HG03460 (cell line): Measurements from ENCODE around the gene TRIM26.

Experiments
- ATAC-seq: cut with Tn5 transposase; IDR thresholded peaks from one replicate; pipeline ENCODE4 v1.9.1; 2021; ENCODE audit not compliant: unreplicated experiment

TRIM26 gene

DNA sequence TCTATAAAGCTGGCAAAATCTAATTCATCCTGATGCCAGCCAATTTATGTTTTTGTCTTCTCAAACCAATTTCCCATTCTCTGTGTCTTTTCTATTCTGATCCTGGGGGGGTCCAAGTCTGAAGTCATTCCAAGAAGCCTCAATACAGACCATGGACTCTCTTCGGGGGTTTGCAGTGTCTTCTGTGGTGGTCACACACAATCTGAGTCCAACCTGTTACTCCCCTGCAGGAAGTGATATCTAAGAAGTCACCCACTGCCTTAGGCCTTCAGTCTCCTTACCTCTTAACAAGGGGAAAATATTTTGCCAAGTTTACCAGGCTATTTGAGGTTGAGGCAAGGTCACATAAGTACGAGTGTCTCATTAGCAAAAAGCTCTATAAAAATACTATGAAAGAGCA lies 1.9 kb downstream of the TRIM26 start:
- no peak for ATAC-seq

DNA sequence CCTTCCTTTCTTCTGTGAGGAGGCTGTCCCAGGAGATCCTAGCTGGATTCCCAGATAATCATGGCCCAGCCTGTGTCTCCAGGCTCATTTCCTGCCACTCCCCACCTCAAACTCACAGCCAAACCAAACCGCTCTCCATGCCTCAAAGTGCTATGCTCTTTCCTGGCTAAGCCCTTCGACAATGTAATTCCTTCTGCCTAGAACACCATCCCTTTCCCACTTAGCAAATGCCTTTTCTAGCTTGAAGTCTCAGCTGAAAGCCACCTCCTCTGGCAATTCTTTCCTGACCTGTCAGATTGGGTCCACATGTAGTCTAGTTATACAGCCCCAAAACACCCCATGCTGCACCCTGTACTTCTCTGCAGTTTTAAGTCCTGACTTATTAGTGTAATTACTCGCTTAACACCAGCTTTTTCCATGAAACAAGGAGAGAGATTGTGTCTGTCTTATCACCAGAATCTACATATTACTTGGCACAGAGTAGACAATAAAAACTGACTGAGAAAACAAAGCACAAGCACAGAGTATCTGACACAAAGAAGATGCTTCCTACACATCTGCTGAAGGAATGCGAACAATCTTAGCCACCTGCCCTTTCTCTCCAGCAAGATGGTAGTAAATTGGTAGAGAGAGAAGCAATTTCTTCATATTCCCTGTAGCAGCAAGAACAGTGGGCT lies 5.4 kb downstream of the TRIM26 start:
- ATAC-seq, result no peak

DNA sequence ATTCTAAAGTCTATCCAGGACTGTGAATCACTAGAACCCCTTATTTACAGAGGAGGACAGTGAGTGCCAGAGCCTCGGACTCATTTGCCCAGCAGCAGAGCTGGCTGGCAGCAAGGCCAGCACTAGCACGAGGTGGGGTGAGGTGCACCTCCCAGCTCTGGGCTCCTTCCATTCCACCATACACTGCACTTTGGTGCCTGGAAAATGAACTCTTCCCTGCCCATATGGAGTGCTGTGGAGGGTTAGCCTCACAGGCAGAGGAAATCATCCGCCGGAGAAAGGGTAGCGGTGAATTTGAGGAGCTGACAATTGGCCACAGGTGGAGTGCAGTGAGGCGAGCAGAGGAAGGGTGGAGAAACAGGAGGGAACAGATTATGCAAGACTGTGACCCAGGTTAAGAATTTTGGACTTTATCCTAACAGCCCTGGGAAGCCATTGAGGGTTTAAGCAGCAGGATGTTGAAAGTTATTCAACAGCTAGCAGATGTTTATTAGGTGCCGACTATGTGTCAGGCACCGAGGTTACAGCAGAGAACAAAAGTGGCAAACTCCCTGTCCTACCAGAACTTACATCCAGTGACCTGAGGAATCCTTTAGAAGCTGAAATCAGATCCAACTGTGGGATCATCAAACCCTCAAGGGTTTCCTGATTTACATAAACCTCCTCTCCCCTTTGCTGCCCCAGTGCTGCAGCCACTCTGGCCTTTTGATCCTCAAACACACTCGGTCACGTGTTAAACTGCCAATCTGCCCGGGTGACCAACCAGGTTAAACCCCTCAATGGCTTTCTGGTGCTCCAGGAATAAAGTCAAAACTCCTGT lies 6.2 kb downstream of the TRIM26 start:
- no peak for ATAC-seq

DNA sequence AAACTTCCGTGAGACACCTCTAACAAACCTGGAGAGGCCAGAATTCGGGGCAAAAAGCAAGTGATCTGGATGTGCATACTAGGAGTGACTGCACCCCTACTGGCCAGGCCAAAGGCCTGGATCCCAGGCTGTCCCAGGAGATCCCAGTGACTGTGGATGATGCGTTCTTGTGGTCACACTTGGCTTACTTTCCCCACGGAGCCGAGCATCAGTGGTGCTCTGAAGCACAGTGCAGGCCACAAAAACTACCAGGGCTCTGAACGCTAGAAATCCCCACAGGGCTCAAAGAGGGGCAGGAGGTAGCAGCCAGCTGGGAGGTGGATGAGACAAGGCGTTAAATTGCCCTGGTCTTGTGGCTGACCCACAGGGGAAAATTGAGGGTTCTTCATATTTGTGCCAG lies 7.1 kb downstream of the TRIM26 start:
- no peak for ATAC-seq

DNA sequence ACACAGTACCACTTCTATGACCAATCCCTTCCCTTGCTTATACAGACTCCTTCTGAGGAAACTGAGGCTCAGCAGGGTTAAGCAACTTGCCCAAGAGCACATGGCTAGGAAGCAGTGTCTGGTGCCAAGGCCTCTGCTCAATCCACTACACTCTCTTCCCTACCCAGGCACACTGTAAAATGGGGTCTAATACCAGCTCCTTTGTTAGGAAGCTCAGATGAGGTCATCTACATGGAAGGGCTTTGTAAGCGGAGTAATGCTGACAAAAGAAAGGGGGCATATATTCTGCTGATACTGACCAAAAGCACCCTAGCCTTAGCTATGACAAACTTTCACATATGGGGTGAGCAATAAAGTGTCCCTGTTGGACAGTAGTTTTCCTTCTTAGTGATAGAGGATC lies 9.1 kb downstream of the TRIM26 start:
- no peak for ATAC-seq

DNA sequence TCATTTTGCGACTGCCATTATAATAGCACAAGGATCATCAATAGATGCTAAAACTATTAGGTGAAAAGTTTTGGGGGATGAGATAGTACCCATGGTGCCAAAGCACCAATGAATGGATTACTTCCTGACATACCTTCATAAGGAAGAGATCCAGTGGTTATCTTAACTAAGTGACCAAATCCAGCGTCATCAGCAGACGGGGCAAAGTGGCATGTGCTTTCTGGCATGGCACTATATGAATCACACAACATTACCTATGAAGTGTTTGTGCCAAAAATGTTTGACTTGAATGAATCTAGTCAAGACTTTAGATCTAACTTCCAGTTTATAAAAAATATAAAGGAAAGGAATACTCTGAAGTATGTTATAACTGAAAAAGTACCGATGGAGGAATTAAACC lies 10.8 kb downstream of the TRIM26 start:
- no peak for ATAC-seq

DNA sequence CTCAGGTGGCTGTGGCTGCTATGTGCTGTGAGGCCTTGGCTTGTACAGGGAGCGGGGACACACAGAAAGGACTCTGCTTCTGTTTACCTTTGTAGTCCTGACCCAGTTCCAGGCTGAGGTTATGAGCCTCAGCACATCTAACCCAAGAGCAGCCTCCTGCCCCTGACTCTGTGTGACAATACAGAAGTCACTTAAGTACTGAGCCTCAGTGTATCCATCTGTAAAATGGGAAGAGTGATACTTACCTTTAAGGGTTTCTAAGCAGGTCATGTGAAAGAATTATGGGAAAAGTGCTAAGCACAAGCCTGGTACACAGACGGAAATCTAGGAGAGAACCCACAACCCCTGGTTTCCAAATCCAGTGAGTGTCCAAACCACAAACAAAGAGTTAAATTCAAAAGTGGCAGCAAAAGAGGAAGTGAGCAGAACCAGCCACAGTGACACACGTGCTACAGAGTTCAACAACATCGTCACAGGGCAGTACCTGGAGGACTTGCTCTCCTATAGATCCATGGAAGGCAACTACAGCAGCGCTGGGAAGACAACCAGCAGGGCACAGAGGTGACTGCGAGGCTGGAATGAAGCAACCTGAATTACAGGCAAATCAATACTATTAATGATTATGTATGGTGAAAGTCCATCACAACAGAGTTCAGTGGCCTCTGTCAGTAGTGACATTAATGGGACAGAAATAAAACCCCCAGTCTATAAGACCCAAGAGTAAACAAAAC lies 12.5 kb downstream of the TRIM26 start:
- peak; percentile 65 for ATAC-seq

DNA sequence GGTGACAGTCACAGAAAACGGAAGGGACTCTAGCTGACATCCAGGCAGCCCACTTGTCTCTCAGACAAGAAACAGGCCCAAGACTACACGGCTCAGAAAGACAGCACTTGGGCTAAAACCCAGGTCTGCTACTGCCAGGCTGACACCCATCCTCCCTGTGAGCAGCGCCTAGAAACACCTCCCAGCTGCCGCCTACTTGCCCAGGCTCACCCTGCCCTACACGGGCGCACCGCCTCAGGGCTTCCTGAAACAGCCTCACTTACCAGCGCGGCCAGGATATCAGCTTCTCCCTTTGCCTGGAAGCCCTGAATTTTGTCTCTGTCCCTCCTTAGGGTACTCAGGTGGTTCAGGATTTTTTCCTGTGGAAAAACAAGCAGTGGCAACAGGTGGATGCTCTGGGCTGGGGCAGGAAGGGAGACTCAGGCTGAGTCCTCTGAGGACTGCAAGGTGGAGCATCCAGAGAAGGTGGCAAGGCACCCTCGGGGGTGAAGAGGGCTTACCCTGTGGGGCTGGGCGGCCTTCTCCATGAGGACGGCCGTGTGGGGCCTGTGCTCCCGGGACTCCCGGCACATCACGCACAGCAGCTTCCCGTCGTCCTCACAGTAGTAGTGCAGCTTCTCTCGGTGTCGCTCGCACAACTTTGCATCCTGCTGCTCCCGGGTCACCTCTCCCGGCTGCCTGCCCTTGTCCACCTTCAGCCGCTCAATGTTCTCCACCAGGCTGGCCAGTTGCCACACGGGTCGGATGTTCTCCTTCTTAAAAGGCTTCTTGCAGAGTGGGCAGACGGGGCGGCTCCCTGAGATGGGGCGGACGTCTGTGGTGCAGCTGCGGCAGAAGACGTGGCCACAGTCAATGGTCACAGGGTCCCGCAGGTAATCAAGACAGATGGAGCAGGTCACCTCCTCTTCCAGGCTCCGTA lies 14.8 kb downstream of the TRIM26 start:
- no peak for ATAC-seq

DNA sequence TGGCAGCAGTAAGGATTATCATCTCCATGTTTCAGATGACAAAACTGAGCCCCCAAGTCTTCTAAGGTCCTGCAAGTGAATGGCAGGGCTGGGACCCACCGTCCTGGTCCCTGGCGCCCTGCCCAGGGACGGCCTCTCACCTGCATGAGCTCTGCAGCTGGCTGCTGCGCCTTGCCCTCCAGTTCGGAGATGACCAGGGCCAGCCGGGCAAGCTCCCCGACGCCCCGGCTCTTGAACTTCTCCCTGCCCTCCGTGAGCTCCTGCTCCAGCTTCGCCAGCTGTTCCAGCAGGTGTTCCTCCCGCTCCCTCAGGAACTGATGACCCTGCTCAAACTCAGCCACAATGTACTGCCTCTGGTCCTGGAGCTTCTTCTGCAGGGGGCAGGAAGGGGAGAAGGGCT lies 16.8 kb downstream of the TRIM26 start:
- no peak for ATAC-seq

DNA sequence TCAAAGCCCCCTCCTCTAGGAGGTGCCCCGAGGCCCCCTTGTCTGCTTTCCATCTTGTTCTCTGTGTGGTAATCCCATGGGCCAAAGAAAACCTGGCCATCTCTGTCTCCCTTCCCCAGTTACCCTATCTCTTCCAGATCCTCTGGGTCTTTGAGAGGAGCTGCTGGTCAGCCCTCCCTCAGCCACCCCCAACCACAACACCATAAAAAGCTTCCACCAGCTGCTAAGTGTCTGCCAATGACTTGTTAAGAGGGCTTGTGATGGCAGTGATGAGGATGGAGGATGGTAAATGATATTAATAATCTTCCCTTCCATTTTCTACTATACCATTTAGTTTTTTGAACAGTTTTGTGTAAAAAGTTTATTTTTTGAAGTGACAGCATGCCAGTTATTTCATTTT lies 17.3 kb downstream of the TRIM26 start:
- no peak for ATAC-seq

DNA sequence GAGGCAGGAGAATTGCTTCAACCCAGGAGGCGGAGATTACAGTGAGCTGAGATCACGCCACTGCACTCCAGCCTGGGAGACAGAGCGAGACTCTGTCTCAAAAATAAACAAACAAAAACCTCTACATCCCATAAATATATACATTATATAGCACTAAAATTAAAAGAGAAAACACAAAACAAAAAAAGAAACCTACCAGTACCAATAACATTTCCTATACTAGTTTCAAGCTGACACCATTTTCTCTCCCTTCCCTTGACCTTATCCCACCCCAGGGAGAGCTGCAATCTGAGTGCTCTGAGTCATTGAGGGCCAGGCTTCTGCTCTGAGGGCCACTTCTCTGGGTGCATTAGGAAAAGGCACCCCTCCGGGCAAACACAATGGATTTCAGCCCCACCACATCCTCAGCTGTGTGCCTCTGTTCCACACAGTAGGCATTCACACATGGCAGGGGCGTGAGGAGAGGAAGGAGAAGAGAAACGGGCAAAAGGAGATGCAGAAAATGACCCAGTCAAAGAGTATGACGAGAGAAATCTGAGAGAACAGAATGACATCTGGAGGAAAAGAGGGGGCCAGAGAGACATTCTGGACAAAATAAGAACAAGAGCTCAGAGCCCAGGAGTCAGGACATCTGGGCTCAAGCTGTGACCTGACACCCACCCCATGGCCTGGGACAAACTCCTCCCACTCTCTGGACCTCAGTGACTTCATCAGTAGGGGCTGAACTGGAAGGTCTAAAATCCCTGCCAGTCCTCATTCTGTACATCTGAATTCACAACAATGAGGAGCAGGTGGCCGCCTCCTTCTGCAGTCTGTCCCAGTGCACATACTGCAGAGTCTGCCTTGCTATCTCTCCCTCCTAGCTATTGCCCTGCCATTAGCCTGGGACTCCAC lies 18.2 kb downstream of the TRIM26 start:
- ATAC-seq, result no peak

DNA sequence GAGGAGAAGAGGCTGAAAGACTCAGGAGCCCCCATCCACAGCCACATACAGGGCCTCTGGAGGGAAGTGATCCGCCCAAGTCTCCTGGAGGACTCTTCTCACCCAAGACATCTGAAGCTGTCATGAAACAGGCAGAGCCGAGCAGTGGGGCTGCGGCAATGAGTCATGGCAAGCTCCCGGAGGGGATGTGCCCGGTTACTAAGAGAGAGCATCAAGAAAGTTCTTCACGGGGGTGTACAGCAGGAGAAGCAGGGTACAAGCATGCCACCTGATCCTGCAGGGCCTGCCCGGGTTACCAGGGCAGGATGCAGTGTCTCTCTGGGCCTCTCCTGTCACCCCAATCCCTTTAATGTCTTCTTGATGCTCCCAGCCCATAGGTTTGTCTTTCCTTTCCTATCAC lies 21.1 kb downstream of the TRIM26 start:
- ATAC-seq, result no peak

DNA sequence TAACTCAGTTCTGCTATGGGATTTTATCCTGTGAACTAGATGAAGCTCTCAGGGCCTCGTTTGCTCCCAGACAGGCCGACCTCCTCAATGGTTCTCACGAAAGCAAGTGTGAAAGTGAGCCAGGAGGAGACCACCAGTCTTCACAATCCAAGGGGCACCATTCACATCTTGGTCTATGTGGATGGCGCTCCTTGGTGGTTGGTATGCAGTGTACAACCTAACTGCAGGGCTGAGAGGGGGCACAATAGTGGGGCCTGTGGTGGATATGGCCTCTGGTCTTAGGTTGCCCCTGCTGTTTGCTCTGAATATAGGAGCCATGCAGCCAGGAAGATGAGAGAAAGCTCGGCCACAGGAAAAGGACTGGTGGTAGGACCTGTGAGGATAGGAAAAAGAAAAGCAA lies 24.7 kb downstream of the TRIM26 start:
- ATAC-seq, result no peak

DNA sequence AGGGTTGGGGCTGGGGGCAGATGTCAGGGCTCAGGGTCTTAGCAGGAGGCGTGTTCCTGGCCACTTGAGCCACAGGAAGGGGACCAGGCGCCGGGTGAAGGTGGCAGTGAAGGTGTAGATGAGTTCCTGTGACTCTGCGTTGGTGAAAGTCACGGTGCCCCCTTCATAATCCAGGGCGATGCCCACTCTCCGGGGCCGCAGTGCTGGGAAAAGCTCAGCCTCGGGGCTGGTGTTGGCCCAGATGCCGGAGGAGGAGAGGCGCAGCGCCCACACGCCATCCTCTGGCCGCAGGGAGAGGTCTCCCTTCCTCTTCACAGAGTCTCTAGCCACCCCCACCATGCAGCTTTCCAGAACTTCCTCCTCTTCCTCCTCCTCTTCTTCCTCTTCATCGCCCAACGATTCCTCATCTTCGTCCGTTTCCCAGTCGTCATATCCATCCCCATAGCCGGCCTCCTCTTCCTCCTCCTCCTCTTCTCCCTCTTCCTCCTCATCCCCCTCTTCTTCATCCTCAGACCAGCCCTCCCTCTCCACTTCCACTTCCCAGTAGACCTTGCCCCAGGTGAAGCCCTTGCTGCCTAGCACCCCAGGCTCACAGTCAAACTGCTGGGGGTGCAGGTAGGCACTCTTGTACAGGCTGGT lies 27.2 kb downstream of the TRIM26 start:
- ATAC-seq, result no peak

DNA sequence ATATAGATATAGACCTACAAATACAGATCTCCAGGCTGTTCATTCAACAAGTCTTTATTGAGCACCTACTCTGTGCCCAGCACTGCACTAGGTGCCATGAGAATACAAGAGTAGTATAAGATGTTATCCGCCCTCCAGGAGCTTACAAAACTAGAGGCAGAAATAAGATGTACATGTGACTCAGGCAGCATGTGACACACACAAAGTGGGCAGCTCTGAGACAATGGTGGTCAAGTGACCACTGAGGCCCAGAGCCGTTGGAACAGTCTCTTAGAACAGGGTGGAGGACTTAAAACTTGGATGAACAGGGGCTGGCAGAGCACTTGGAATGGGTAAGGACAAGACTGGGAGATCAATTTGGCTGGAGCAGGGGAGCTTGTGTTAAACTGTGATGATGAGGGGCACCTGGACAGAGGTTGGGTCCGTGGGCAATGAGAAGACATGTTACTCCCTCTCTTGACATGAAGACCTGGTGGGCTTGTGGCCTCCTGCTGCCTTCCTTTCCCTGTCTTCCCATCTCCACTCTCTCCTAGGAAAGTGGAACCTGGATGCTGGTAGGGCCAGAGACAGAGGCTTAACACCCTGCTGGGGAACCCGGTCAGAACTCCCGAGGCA lies 28.7 kb downstream of the TRIM26 start:
- ATAC-seq, result no peak

DNA sequence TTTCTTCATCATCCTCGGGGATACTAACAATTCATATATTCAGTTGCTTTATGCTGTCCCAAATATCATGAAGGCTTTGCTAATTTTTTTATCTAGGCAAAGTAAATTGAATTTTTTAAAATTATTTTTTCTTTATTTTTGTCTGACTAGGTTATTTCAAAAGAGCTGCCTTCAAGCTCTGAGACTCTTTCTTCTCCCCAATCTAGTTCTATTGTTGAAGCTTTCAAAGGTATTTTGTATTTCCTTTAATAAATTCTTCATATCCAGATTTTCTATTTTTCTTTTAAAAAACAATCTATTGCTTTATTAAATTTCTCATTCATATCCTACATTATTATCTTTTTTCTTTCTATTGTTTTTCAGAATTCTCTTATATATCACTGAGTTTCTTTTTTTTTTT lies 33.1 kb downstream of the TRIM26 start:
- no peak for ATAC-seq

DNA sequence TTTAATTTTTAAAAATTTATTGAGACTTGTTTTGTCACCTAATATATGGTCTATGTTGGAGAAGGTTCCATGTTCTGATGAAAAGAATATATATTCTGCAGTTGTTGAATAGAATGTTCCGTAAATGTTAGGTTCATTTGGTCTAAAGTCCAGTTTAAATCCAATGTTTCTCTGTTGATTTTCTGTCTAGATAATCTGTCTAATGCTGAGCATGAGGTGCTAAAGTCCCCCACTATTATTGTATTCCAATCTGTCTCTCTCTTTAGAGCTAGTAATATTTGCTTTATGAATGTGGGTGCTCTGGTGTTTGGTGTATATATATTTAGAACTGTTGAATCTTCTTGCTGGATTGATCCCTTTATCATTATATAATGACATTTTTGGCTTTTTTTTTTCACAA lies 34.4 kb downstream of the TRIM26 start:
- no peak for ATAC-seq

DNA sequence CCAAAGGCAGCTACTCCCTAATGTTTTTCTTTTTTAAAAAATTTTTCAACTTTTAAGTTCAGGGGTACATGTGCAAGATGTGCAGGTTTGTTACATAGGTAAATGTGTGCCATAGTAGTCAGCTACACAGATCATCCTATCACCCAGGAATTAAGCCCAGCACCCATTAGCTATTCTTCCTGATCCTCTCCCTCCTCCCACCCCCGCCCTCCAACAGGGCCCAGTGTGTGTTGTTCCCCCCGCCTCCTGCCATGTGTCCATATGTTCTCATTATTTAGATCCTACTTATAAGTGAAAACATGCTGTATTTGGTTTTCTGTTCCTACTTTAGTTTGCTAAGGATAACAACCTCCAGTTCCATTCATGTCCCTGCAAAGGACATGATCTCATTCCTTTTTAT lies 37.4 kb downstream of the TRIM26 start:
- no peak for ATAC-seq

DNA sequence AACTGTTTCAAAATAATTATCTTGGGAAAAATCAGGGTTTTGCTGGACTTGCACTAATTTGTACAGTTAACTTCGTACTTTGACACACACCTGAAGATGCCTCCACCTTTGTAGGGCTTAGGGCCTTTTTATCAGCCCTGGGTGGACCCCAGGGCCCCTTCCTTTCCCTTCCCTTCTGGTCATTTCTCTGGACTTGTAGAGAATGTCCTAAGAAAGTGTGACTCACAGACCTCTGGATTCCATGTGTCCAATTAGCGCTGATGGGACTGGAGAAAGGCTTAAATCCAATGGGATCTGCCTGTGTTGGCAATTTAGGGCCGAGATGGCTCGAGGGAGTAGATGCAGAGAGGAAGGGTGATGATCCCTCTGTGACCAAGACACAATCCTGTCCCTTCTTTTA lies 40.5 kb downstream of the TRIM26 start:
- no peak for ATAC-seq
